ENCODE results near the gene GPC6. TPM values are rescaled to one million over a fixed set of nuclear protein-coding genes. Genes with fewer than 3 reads are reported as not detected.

The GPC6 gene
- total RNA-seq, 1 experiment from 2014 or later, result 1.6 TPM

DNA sequence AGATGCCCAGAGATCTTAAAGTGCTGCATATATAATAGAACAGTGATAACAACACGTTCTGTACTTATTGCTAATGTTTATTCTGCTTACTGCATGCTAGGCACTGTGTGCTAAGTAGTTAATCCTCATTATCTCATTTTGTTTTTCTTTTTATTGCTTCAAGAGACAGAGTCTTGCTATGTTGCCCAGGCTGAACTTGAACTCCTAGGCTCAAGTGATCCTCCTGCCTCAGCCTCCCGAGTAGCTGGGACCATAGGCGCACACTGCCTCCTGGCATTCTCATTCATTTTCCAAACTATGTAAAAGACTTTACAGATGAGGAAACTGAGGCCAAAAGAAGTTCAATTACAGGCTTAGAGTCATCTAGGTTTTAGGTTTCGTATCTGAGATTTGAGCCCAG is 548.4 kb downstream of the GPC6 start:
- Histone ChIP-seq H3K9me3 (replicated peaks) (no peaks in the 10 kb centered on the region), H3K36me3 (no peaks in the 10 kb centered on the region), H3K27ac (peak overlapping the region; percentile 70), H3K27me3 (replicated peaks) (no peaks in the 10 kb centered on the region), H3K4me1 (replicated peaks) (peaks cover 34% of the 10 kb centered on the region), H3K4me3 (no peak overlapping the region)
- no peak for DNase-seq (ENCODE audit: low read depth in 1 of 2, low spot score in 2 of 2)

DNA sequence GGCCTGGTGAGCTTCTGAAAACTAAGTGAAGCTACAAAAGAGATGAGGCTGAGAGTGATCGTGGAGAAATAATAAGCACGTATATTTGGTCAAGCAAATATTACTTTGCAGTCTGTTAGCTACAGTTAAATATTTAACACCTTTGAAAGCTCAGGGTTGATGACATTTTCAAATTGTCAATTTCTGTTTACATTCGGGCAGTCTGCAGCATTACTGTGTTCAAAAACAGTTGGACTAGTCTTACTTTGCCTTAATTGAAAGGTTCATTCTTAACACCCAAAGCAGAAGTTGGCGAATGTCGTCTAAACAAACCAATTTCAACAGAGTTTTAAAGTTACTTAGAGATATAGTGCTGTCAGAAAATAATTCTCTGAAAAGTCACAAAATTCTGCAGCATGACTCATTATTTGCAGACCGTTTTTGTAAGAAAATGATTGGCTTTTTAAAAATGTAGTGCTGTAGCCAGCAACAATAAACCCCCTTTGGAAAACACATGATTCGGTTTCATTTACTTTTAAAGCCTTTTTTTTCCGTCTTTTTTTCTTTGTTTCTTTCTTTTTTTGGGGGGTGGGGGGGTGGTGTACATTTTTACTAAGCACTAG is 549.0 kb downstream of the GPC6 start:
- Histone ChIP-seq H3K27me3 (replicated peaks) (no peaks in the 10 kb centered on the region), H3K4me3 (no peak overlapping the region), H3K4me1 (replicated peaks) (peaks cover 34% of the 10 kb centered on the region), H3K27ac (peak overlapping the region; percentile 70), H3K9me3 (replicated peaks) (no peaks in the 10 kb centered on the region), H3K36me3 (no peaks in the 10 kb centered on the region)
- DNase-seq (ENCODE audit: low read depth in 1 of 2, low spot score in 2 of 2), result peak in 1 of 2 experiments; percentile 87

DNA sequence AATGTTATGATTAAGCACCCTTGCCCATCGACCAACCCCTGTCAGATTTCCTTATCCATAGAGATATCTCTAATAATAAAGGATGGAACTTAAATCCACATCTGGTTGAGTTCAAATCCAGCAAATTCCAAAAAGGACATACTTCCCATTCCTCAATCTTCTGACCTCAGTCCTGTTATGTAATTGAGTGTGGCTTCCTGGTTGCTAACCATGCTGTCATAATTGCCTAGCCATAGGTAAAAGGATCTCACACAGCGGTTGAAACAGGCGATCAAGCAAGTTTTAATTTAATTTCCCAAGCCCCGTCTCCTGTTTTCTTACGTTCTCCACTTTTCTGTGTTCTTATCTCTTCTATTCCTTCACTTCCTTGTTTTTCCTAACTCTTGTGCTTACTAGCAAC is 550.3 kb downstream of the GPC6 start:
- peak overlapping the region; percentile 70 for H3K27ac ChIP-seq
- no peaks in the 10 kb centered on the region for H3K9me3 ChIP-seq (replicated peaks)
- H3K4me3 ChIP-seq, result no peak overlapping the region
- H3K36me3 ChIP-seq, result no peaks in the 10 kb centered on the region
- H3K27me3 ChIP-seq (replicated peaks), result no peaks in the 10 kb centered on the region
- peaks cover 34% of the 10 kb centered on the region for H3K4me1 ChIP-seq (replicated peaks)
- DNase-seq (ENCODE audit: low read depth in 1 of 2, low spot score in 2 of 2), result peak in 1 of 2 experiments; percentile 62

DNA sequence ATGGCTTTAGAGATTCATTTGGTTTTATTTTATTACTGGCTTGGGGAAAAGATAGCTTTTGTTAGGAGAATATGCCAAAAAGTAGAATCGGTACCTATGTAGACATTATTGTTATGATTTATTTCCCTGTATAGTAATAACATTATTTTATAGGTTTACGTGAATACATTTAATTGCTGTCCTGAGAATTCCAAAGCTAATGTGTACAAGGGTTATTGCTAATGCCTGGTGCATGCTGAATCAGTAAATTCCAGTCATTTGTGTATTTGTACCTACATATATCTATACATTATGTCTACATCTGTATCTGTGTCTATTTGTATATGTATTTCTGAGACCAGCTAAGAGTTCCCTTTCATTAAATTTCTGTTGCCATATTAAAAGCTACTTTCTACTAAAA is 550.9 kb downstream of the GPC6 start:
- Histone ChIP-seq H3K36me3 (no peaks in the 10 kb centered on the region), H3K27me3 (replicated peaks) (no peaks in the 10 kb centered on the region), H3K4me1 (replicated peaks) (peaks cover 34% of the 10 kb centered on the region), H3K4me3 (no peak overlapping the region), H3K27ac (peak overlapping the region; percentile 70), H3K9me3 (replicated peaks) (no peaks in the 10 kb centered on the region)
- no peak for DNase-seq (ENCODE audit: low read depth in 1 of 2, low spot score in 2 of 2)

DNA sequence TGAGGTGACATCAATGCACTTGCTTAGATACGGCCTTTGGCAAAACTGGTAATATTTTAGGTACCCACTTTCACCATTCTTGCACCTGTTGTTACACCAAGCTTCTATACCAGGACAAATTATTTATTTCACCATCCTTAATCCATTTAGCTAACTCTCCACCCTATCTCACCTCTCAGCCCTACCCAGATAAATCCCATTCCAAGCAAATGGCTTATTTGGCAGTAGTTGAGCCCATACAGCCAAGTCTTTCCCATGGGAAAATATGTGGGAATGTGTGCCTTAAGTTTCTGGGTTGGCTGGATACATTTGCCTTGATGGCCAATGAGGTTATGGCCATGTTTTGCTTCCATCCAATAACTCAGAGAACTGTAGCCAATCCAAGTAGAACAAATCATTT is 551.9 kb downstream of the GPC6 start:
- DNase-seq (ENCODE audit: low read depth in 1 of 2, low spot score in 2 of 2), result no peak
- Histone ChIP-seq H3K36me3 (no peaks in the 10 kb centered on the region), H3K9me3 (replicated peaks) (no peaks in the 10 kb centered on the region), H3K27ac (no peak overlapping the region), H3K4me1 (replicated peaks) (peaks cover 34% of the 10 kb centered on the region), H3K27me3 (replicated peaks) (no peaks in the 10 kb centered on the region), H3K4me3 (no peak overlapping the region)

DNA sequence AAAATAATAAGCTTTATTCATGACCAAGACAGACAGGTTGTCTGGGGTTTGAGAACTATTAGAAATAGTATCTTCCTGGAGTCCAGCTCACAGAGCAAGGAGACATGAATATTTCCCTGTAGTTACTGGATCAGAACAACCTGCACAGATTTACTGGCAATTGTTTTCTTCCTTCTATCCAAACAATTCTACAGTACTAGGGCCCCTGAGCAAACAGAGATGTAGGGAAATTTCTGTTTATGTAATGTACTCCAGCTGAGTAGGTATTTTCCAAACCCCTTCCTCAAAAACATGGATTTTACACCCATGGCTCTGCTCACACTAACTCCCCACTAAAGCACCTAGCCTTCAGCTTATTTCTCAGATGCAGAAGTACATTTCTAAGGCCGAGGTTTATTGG is 557.6 kb downstream of the GPC6 start:
- Histone ChIP-seq H3K36me3 (no peaks in the 10 kb centered on the region), H3K27ac (no peak overlapping the region), H3K4me1 (replicated peaks) (peaks cover 14% of the 10 kb centered on the region), H3K27me3 (replicated peaks) (no peaks in the 10 kb centered on the region), H3K4me3 (no peak overlapping the region), H3K9me3 (replicated peaks) (no peaks in the 10 kb centered on the region)
- no peak for DNase-seq (ENCODE audit: low read depth in 1 of 2, low spot score in 2 of 2)

DNA sequence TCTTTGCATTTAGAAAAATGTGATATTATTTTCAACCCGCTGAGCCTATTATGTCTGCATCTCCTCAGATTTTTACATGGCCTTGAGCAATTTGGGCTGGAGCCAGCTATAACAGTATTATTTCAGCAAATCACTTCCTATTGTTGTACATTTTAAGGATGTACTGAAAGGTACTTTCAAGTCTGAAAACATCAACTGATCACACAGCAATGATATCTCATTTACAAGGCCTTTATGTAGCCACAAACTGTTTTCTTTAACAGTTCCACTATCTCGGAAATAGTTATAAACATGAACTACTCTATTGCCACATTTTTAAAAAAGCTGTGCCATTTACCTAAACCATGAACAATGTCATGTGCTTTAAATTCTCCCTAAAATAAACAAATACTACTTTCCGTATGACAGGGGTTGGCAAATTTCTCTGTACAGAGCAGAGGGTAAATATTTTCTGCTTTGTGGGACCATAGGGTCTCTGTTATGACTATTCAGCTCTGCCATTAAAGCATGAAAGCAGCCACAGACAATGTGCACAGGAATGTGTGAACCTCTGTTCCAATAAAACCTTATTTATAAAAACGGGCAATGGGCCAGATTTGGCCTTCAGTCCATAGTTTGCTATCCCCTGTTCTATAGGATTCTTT is 560.4 kb downstream of the GPC6 start:
- Histone ChIP-seq H3K36me3 (no peaks in the 10 kb centered on the region), H3K4me3 (no peak overlapping the region), H3K9me3 (replicated peaks) (no peaks in the 10 kb centered on the region), H3K27ac (no peak overlapping the region), H3K27me3 (replicated peaks) (no peaks in the 10 kb centered on the region), H3K4me1 (replicated peaks) (peaks cover 14% of the 10 kb centered on the region)
- DNase-seq (ENCODE audit: low read depth in 1 of 2, low spot score in 2 of 2), result peak in 1 of 2 experiments; percentile 54

DNA sequence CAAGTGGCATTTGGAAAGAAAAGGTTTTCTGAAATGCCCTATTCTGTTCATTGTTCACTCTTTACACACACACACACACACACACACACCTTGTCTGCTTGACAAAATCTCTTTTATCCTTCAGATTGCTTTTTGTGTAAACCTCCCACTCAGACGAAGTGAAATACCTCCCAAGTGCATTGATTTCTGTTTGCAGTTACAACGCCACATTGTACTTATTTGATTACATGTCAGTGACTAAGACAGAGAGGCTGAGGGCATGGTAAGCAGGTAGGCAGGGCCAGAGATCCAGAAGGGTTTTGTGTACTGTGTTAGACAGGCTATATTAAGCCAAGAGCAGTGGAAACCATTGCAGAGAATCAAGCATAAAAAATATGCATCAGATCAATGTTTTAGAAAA is 561.8 kb downstream of the GPC6 start:
- Histone ChIP-seq H3K4me3 (no peak overlapping the region), H3K4me1 (replicated peaks) (peaks cover 14% of the 10 kb centered on the region), H3K27me3 (replicated peaks) (no peaks in the 10 kb centered on the region), H3K9me3 (replicated peaks) (no peaks in the 10 kb centered on the region), H3K36me3 (no peaks in the 10 kb centered on the region), H3K27ac (no peak overlapping the region)
- peak in 1 of 2 experiments; percentile 37 for DNase-seq (ENCODE audit: low read depth in 1 of 2, low spot score in 2 of 2)

DNA sequence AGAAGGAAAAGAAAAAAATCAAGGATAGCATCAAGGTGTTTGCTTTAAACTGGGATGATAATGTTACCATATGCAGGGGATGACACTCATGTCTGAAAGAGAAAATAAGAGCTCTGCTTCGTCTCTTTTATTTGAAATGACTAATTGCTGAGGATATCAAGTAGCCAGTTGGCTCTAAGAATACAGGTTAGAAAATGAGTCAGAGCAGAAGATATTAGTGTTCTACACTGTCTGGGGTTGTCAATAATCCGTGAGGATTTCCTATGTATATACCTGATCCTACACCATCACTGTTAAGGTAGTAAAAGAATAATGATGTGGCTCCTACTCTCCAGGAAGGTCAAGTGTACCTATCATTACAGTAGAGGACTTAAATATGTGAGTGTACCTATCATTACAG is 562.5 kb downstream of the GPC6 start:
- Histone ChIP-seq H3K27ac (no peak overlapping the region), H3K27me3 (replicated peaks) (no peaks in the 10 kb centered on the region), H3K9me3 (replicated peaks) (no peaks in the 10 kb centered on the region), H3K4me1 (replicated peaks) (peaks cover 14% of the 10 kb centered on the region), H3K4me3 (no peak overlapping the region), H3K36me3 (no peaks in the 10 kb centered on the region)
- no peak for DNase-seq (ENCODE audit: low read depth in 1 of 2, low spot score in 2 of 2)

DNA sequence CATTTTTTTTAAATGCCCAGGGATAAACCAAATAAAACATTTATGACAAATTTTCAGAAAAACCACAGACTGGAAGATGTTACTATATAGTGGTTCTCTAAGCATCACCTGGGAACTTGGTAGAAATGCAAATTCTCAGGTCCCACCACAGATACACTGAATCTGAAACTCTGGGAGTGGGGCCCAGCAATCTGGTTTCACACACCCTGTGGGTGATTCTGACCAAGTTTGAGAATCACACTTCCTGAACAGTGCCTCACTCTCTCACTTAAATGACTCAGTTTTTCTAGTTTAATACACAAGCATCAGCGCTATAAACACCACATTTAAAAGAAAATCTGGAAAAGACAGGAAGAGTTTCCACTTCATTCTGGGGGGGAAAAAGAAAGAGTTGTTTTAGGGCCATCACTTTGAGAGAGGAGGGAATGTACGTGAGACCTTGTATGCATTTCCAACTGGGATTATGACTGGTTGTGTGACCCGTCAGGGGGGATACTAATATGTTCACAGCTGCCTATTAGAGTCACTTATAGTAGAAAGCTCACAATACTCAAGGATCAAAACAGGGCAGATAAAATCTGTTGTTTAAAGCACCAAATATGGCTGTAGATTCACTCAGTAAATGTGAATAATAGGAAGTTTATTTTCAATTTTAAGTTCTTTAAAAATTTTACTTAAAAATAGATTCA is 567.7 kb downstream of the GPC6 start:
- H3K27ac ChIP-seq, result no peak overlapping the region
- no peaks in the 10 kb centered on the region; the same call in 1 of the 2 replicates for H3K9me3 ChIP-seq (replicated peaks)
- H3K4me3 ChIP-seq, result no peak overlapping the region
- H3K36me3 ChIP-seq, result no peaks in the 10 kb centered on the region
- no peak for DNase-seq (ENCODE audit: low read depth in 1 of 2, low spot score in 2 of 2)
- no peaks in the 10 kb centered on the region for H3K27me3 ChIP-seq (replicated peaks)
- H3K4me1 ChIP-seq (replicated peaks), result no peaks in the 10 kb centered on the region

DNA sequence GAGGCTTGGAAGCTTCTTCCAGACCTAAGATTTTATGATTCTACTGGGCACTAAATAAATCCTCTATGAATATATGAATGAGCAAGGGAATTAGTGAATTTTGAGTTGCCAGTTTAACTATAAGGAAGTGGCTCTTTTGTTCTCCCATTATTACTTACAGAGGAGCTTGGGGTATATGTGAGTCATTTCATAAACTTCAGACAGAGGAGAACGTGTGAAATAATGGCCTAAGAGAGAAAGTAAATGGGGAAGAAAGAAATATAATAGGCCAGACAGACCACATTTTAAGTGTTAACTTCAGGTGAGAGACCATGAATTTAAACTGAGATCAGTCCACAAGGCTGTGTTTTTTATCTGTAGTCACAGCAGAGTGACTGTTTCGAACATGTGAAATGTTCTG is 570.9 kb downstream of the GPC6 start:
- H3K27ac ChIP-seq, result no peak overlapping the region
- no peak for DNase-seq (ENCODE audit: low read depth in 1 of 2, low spot score in 2 of 2)
- no peaks in the 10 kb centered on the region; the same call in 1 of the 2 replicates for H3K9me3 ChIP-seq (replicated peaks)
- no peaks in the 10 kb centered on the region for H3K27me3 ChIP-seq (replicated peaks)
- no peak overlapping the region for H3K4me3 ChIP-seq
- no peaks in the 10 kb centered on the region for H3K4me1 ChIP-seq (replicated peaks)
- no peaks in the 10 kb centered on the region for H3K36me3 ChIP-seq

DNA sequence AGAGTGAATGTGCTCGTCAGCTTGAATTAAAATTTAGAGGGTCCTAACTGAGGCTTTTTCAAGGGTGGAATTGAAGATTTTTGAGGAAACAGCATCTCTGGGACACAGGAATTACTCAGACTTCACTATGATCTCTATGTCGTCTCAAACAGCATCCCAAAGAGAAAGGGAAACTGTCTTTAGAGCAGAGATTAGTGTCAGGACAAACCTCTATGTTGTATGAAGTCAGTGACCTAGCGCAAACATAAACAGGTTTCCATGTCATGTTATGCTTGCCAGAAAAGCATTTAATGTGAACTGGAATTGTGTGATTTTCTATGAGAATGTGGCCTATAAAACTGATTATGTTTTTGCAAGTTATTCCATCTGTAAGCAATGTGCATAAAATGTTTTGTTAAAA is 573.7 kb downstream of the GPC6 start:
- no peaks in the 10 kb centered on the region; the same call in 1 of the 2 replicates for H3K9me3 ChIP-seq (replicated peaks)
- no peaks in the 10 kb centered on the region for H3K36me3 ChIP-seq
- H3K27ac ChIP-seq, result no peak overlapping the region
- DNase-seq (ENCODE audit: low read depth in 1 of 2, low spot score in 2 of 2), result no peak
- no peaks in the 10 kb centered on the region for H3K4me1 ChIP-seq (replicated peaks)
- no peaks in the 10 kb centered on the region for H3K27me3 ChIP-seq (replicated peaks)
- H3K4me3 ChIP-seq, result no peak overlapping the region

DNA sequence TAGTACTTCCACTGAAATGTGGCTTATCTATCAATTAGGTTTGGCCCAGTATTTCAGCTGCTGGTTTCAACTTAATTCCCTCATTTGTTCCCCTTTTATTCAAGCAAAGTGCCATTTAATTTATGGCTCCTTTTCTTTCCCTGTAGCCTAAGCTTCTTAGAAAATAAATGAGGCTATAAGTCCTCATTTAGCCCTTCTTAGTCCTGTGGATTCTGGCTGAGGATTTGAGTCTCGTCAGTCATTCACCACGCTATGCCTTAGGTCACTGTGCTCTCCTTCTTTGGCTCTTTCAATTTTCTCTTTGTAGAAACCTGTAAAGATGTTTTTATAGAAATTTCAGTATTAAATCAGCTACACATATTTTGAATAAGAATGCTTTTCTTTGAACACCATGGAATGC is 579.1 kb downstream of the GPC6 start:
- H3K27me3 ChIP-seq (replicated peaks), result no peaks in the 10 kb centered on the region
- H3K27ac ChIP-seq, result no peak overlapping the region
- no peak for DNase-seq (ENCODE audit: low read depth in 1 of 2, low spot score in 2 of 2)
- no peaks in the 10 kb centered on the region for H3K36me3 ChIP-seq
- H3K4me3 ChIP-seq, result no peak overlapping the region
- no peaks in the 10 kb centered on the region for H3K9me3 ChIP-seq (replicated peaks)
- H3K4me1 ChIP-seq (replicated peaks), result no peaks in the 10 kb centered on the region

DNA sequence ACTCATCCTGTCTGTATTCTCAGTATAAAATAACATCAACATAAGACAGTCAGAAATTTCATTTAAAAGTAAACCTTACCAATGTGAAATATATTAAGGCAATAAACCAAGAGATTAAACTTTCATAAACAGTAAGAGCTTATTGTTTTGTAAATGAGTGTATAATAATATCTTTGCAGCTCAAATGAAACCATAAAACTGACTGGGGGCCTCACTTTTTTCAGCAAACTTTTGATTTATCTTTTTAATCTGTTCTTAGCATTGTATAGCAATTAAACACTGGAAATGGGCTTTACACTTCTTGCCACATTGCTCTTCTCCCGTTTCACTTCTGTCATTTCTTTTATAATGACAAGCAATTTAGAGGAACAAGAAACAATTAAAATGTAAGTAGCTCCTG is 580.3 kb downstream of the GPC6 start:
- H3K9me3 ChIP-seq (replicated peaks), result no peaks in the 10 kb centered on the region
- no peak overlapping the region for H3K4me3 ChIP-seq
- no peaks in the 10 kb centered on the region for H3K36me3 ChIP-seq
- no peak for DNase-seq (ENCODE audit: low read depth in 1 of 2, low spot score in 2 of 2)
- no peaks in the 10 kb centered on the region for H3K27me3 ChIP-seq (replicated peaks)
- no peak overlapping the region for H3K27ac ChIP-seq
- H3K4me1 ChIP-seq (replicated peaks), result no peaks in the 10 kb centered on the region

Measured in SJSA1 (cell line).